ENCODE data around the gene MSANTD3.

Gene MSANTD3

GRCh38 chr9:100465761-100466160 lies 38.8 kb downstream of the MSANTD3 start:
- no peak for FAIRE-seq

GRCh38 chr9:100466171-100466828 lies 39.4 kb downstream of the MSANTD3 start:
- FAIRE-seq = no peak

DNA sequence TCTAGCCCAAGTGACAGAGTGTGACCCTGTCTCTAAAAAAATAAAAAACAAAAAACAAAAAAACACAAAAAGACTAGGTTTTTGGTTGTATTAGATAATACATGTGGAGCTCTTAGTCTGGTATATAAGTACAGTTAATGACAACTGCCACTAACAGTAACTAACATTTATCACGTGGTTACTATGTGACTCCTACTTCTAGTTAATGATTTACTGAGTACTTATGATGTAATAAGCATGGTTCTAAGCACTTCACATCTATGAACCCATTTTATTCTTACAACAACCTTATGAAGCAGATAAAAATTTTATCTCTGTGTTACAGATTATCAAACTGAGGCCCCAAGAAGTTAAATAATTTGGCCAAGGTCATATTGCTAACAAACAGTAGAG lies 39.9 kb downstream of the MSANTD3 start:
- FAIRE-seq = no peak

- no peak for FAIRE-seq
Observed at GRCh38 chr9:100468041-100468440, 41.1 kb downstream of the MSANTD3 start.

DNA sequence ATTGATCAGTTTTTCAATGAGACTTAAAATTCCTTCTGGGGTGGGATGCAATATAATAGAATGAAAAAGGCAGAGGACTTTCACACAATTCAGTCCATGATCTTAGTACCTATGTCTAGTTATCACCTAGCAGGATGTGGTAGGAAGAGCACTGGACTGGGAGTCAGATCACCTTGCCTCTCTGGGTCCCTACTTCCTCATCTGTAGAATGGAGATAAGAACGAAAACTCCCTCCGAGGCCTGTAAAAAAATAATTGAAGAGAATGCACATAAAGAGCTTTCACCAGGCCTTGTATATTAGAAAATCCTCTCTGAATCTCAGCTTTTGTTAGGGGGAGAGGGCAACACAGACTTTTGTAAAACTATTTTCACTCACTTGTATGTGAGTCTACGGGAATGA lies 45.3 kb downstream of the MSANTD3 start:
- no peak for FAIRE-seq

DNA sequence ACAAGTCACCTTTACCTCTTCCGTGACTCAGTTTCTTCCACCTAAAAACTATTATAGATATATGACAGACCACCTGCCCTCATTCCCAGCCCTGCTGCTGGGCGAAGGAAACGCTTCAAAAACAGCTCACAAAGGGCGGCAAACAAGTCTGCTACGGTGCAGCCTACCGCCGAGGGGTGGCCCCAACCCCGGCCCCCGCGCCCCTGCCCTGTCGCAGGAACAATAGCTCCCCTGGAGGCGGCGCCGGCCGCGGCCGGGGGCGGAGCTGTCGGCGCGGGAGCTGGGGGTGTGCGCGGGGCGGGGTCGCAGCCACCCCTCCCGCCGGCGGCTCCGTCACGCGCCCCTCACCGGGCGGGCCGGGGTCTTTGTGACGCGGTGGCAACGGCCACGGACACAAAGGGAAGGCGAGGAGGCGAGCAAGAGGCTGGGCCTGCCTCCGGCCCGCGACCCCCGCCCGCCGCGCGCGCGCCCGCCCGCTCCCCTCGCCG lies 45.9 kb downstream of the MSANTD3 start, which contains the start of gene TMEFF1:
TSS of gene TMEFF1 (plus strand) at position 362 of the 488 bp plus-strand sequence. CDS start 396 bp downstream, outside the sequence.
- no peak for FAIRE-seq

DNA sequence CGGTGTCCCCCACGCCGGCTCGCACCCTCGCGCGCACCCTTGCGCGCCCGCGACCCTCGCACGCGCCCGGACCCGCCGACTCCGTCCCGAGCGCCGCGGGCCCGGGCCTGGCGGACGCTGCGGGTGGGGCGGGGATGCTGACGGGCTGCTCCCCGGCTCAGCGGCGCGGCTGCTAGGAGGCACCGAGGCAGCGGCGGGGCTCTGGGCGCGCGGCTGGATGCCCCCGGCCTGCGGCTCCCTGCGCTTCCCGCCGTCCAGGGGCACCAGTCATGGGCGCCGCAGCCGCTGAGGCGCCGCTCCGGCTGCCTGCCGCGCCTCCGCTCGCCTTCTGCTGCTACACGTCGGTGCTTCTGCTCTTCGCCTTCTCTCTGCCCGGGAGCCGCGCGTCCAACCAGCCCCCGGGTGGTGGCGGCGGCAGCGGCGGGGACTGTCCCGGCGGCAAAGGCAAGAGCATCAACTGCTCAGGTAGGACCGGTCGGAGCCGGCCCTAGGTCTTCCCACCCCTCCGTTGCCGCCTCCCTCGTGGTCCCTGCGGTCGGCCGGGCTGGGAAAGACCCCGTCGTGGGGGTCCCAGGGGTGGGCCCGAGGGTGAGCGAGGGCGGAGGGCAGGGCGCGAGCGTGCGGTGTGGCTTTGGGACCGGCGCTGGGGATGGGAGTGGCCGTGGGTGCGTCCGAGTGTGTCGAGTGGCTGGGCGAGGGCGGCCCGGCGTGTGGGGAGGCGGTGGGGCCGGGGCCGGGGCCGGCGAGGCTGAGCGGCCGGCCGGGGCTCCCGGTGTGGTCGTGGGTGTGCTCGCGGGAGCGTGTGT lies 46.5 kb downstream of the MSANTD3 start:
- no peak for FAIRE-seq

DNA sequence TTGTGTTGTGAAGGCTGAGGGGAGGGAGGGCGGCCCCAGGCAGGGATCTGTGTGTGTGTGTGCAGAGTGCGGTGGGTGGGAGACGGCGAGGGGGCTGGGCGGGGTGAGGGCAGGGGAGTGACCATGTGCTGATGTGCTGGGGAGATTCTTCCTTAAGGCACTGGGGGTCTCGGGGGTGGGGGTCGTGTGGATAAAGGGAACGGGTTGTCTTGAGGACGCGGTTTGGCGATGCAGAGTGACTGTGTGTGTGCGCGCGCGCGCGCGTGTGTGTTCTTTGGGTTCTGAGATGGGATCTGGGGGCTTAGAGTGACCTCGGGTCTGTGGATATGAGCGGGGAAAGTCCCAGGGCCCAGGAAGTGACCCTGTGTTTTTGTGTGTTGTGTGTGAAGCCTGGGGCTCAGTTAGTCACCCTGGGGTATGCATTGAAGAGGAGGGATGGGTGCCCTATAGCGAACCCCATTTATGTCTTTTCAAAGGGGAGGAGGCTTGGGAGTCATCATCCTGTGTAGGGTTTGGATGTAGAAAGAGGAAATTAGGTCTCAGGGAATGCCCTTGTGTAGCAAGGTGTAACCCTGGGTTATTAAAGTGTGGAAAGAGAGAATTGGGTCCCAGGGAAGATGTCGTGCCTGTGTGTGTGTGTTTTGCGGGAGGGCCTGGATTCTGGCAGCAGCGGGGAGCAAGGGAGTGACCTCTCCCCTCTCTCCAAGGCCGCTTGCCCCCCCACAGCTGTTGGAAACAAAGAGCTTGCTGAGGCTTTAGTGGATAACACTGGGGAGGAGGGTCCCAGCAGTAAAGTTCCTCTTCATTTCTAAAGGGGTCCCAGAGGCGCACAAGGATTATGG lies 47.4 kb downstream of the MSANTD3 start:
- FAIRE-seq = no peak

GRCh38 chr9:100474924-100475276 lies 48.0 kb downstream of the MSANTD3 start:
- no peak for FAIRE-seq

- peak; percentile 4 for FAIRE-seq
Observed at GRCh38 chr9:100477241-100477640, 50.3 kb downstream of the MSANTD3 start.

DNA sequence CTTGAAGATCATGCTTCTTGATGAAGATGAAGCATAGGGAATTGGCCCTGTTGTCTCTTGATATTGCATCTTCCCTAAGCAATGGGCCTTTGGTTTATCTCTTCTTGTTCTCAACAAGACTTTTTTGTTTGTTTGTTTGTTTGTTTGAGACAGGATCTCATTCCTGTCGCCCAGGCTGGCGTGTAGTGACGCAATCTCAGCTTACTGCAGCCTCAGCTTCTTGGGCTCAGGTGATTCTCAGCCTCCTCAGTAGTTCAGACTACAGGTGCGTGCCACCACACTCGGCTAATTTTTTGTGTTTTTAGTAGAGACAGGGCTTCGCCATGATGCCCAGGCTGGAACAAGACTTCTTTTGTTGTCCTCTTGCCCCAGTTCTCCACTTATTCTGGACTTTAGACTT lies 51.2 kb downstream of the MSANTD3 start:
- no peak for FAIRE-seq

GRCh38 chr9:100479820-100480219 lies 52.9 kb downstream of the MSANTD3 start:
- FAIRE-seq = no peak

- FAIRE-seq = no peak
Observed at GRCh38 chr9:100485196-100485595, 58.3 kb downstream of the MSANTD3 start.

DNA sequence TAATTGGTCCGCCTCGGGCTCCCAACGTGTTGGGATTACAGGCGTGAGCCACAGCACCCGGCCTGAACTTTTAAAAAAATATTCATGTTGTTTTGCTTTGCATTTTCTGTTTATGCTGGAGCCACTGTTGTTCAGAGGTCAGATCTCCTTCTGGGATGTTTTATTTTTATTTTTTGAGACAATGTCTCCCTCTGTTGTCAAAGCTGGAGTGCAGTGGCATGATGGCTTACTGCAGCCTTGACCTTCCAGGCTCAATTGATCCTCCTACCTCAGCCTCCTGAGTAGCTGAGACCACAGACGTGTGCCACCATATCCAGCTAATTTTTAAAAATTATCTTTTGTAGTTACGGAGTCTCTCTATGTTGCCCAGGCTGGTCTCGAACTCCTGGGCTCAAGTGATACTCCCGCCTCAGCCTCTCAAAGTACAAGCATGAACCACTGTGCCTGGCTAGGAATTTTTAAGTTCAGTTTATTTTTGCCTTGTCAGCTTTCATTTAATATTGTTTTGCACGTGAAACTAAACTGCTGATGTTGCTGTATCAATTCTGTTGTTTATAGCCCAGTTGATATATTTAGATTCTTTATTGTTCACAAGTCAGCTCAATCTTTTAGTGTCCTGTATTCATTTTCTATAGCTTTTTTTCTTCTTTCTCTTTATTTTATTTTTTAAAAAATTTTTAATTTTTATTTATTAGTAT lies 59.7 kb downstream of the MSANTD3 start:
- FAIRE-seq = no peak

GRCh38 chr9:100488177-100488576 lies 61.2 kb downstream of the MSANTD3 start:
- no peak for FAIRE-seq

DNA sequence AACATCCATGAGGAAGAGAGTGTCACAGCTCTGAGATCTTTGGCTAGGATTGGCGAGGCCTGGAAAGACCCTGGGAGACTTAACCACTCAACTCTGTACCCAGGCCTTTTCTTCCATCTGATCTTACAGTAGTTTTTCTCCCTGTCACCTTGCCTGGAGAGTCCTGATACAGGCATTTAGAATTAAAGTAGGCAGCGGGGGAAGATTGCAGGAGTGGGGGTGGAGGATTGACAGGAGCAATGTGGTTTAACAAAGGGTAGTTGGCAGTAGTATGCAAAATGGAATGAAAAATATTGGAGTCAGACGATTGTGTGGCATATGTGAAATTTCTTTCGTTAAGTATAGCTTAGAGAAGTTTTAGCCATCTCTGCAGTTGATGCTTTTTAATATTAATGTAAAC lies 62.9 kb downstream of the MSANTD3 start:
- FAIRE-seq = no peak

GRCh38 chr9:100492952-100493351 lies 66.0 kb downstream of the MSANTD3 start:
- FAIRE-seq = no peak

- no peak for FAIRE-seq
Observed at GRCh38 chr9:100498592-100498991, 71.6 kb downstream of the MSANTD3 start.

DNA sequence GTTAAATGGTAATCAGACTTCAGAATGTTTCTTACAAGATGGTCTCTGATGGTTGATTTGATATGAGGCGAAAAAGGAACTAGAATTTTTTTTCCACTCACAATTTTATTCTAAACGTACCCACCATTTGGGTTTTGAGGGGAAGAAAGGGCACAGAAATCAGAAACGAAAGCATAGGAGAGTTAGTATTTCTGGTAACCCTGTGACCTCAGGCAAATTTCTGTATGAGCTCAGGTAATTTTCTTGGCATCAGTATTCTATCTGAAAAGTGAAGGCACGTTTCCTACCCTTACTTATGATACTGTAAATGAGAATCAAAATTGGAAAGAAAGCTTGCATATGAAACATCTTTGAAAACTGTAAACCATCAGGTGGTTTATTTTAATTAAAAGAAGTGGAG lies 72.5 kb downstream of the MSANTD3 start:
- no peak for FAIRE-seq

DNA sequence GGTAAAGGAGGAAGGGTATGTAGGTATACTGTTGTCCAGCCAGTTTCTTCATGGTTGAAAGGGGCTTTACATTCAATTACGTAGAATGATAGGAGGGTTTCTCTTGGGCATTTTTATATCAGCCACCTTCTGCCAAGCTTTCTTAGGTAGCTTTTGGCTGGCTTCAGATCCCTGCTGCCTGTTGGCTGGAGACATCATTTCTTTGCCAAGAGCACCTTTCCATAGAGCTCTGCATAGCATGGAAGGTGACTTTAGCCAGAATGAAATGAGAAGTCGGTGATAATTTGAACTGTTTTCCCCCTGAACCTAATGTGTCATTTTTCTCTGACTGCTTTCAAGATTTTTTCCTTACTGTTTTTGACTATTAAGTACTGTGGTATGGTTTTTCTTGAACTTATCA lies 72.9 kb downstream of the MSANTD3 start:
- FAIRE-seq = no peak

Data from endometrium (tissue), 2 donors.